ENCODE data around the gene GBP5.

GRCh38 chr1:89304572-89305230 lies 32.0 kb upstream of the GBP5 start:
- no peak for TF ChIP-seq CTCF (conservative IDR thresholded peaks at IDR 0.05; ENCODE audit: low read length)
- TF ChIP-seq EZH2phosphoT487 (IDR thresholded peaks at IDR 0.05; ENCODE audit: borderline replicate concordance): no peak

Data from Loucy (cell line).